GM12873 (cell line): ENCODE results near the gene AACS.

Experiments used
- TF ChIP-seq, protein P1 (sequence below): IDR thresholded peaks from 2 replicates; pipeline ENCODE4 v1.5.1; 2012; ENCODE audit warnings: low read depth, mild to moderate bottlenecking, moderate library complexity, low read length, control low read depth; ENCODE audit not compliant: insufficient read depth; ENCODE audit errors: missing control alignments

Gene AACS

DNA sequence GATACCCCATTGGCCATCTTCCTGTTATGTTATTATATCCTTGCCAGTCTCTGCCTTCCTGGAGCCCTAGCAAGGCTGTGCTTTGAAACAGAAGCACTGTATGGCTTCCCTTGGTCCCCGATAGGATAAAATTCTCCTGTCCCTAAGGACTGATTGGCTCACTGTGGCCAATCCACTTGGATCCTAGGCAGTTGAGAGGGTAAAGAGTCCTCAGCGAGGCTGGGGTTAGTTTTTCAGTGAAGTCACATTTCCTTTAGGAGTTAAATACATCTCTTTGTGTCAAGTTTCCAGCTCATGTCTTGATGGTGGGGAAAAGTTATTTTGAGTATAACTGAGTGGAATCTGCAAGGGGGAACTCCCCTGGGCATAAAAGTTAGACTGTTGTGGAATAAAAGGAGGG lies 7.3 kb downstream of the AACS start:
- TF ChIP-seq, protein P1, sequence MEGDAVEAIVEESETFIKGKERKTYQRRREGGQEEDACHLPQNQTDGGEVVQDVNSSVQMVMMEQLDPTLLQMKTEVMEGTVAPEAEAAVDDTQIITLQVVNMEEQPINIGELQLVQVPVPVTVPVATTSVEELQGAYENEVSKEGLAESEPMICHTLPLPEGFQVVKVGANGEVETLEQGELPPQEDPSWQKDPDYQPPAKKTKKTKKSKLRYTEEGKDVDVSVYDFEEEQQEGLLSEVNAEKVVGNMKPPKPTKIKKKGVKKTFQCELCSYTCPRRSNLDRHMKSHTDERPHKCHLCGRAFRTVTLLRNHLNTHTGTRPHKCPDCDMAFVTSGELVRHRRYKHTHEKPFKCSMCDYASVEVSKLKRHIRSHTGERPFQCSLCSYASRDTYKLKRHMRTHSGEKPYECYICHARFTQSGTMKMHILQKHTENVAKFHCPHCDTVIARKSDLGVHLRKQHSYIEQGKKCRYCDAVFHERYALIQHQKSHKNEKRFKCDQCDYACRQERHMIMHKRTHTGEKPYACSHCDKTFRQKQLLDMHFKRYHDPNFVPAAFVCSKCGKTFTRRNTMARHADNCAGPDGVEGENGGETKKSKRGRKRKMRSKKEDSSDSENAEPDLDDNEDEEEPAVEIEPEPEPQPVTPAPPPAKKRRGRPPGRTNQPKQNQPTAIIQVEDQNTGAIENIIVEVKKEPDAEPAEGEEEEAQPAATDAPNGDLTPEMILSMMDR = no peak

DNA sequence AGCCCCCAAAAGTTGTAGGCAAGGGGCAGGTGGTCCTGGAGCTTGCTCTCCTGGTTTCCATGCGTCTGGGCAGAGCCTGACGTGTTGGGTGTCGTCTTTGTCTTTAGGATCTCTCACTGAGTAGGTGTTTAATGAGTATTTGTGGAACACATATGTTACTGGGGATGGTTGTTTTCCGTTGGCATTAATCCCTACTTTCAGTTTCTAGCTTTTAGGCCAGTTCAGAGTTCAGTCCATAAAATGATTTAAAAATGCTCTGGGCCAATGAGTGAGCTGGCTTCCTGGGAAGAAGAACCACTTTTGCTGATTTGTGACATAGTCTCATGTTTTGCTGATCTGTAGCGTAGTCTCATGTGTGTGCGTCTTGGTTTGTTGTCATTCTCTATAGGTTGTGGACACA lies 10.9 kb downstream of the AACS start:
- TF ChIP-seq, protein P1 = no peak

GRCh38 chr12:125079084-125079483 lies 13.8 kb downstream of the AACS start:
- TF ChIP-seq, protein P1 = no peak

DNA sequence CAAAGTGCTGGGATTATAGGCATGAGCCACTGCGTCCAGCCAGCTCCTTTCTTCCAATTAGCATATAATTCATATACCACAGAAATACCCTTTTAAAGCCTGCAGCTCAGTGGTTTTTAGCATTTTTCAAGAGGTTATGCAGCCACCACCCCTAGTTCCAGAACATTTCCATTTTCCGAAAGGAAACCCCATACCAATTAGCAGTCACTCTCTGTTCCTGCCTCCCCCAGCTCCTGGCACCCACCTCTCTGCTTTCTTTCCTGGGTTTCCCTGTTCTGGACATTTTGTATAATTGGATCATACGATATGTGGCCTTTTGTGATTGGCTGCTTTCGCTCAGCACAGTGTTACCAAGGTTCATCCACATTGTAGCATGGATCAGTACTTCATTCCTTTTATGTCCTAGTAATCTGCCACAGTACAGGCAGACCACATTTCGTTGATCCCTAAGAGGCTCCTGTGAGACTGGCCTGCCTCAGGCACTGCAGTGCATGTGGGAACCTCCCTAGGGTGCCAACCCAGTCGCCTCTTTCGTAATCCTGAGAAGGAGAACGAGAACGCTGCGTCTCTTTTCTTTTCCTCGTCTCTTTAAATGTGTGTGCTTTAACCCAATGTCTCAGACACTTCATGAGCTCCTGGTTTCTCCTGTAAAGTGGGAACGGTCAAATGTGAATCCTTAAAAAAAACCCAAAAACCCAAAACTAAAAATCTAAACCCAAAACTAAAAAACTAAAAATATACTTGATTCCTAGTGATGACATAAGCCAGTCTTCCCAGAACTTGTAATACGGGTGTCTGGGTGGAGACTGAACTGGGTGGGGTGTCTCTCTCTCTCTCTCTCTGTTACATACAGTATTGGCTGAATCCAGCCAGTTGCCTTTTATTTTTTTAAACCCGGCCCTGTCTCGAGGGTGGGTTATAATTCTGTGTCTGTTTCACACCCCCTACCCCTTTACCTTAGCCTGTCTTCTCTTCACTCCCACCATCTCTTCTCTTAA lies 14.7 kb downstream of the AACS start:
- TF ChIP-seq, protein P1 = no peak

- TF ChIP-seq, protein P1 = no peak
Observed at GRCh38 chr12:125081427-125081826, 16.2 kb downstream of the AACS start.

DNA sequence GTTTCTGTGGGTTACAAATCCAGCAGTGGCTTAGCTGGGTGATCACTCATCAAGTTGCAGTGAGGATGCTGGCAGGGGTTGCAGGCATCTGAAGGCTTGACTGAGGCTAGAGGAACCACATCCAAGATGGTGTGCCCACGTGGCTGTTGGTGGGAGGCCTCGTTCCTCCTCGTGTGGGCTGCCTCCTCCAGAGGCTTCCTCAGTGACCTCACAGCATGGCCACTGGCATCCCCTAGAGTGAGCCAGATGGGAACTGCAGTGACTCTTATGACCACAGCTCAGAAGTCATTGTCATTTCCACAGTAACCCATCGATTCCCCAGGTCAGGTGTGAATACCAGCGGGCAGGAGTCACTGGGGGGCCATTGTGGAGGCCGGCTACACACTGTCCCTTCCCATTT lies 17.8 kb downstream of the AACS start:
- TF ChIP-seq, protein P1 = no peak

DNA sequence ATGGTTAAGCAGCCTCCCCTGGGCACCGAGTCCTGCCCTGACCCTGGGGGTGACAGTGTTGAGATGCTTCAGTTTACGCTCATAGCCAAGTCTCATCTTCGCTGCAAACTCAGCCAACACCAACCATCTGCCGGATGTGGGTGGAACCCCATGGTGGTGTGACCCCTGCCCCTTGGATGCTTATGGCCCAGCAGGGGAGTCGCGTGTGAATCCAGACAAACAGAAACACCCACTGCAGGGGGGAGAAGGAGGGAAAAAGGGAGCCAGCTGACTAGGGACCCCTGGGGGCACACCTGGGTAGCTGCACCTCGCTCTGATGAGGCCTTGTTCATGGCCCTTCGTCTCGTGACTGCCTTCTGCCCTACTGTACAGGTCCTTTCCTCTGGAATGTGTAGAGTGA lies 23.8 kb downstream of the AACS start:
- TF ChIP-seq, protein P1 = no peak
